A549 (cell line): Measurements from ENCODE around the gene FAM151B. TPM values are rescaled to one million over a fixed set of nuclear protein-coding genes. Genes with fewer than 3 reads are reported as not detected.
"Not testable (repeated sequence)": the region's sequence is repeated elsewhere in the genome, so short reads cannot be mapped to it uniquely, and the experiment has no call there.

Source experiments
- ATAC-seq, 2 experiments: fragments of 200-7000 bp in 1 of 2; fragments of >200 bp in 1 of 2; cut with Nextera tagmentation in 1 of 2; cut with Tn5 transposase in 1 of 2; 3 replicates each; pipeline versions ENCODE4 v1.8.0 to v1.9.1; 2018 to 2020; ENCODE audit warnings: mild to moderate bottlenecking in 1 of 2, moderate library complexity in 1 of 2
- CTCF ChIA-PET: fragments of 300-600 bp; sonication (Branson Sonifier 250); formaldehyde crosslinking; extraction: SDS; loops from one replicate; lab custom pipeline; 2021; ENCODE audit warnings: antibody characterized with exemption, inconsistent platforms; lab: Yijun Ruan, JAX
- POLR2A ChIA-PET: fragments of 350-600 bp; formaldehyde crosslinking; extraction: SDS; loops from one replicate; lab custom pipeline; 2021; ENCODE audit warnings: antibody characterized with exemption, inconsistent platforms; lab: Yijun Ruan, JAX
- DNase-seq, 2 experiments: peaks; one replicate each; pipeline versions ENCODE4 v3.0.0 to v3.0.0-alpha.2; 2011 to 2016; ENCODE audit warnings: low read depth in 1 of 2, low spot score in 1 of 2
- FAIRE-seq: peaks from 2 replicates; lab custom pipeline; 2011; peaks lifted over from hg19 to GRCh38; lab: Jason Lieb, UNC
- H3K27ac ChIP-seq, 2 experiments: fragments of >200 bp; sonication (Bioruptor Twin); formaldehyde crosslinking; 3 replicates each; pipeline ENCODE4 v1.5.1; 2016 to 2017
- H3K4me1 ChIP-seq: fragments of >200 bp; sonication (Bioruptor Twin); formaldehyde crosslinking; 3 replicates; pipeline ENCODE4 v1.6.1; 2016
- H3K4me2 ChIP-seq: fragments of >200 bp; sonication (Bioruptor Twin); formaldehyde crosslinking; 3 replicates; pipeline ENCODE4 v1.6.1; 2016
- H3K4me3 ChIP-seq: fragments of >200 bp; sonication (Bioruptor Twin); formaldehyde crosslinking; 3 replicates; pipeline ENCODE4 v1.5.1; 2016
- H3K9me3 ChIP-seq: fragments of >200 bp; sonication (Bioruptor Twin); formaldehyde crosslinking; 3 replicates; pipeline ENCODE4 v1.6.1; 2016
- CEBPB ChIP-seq, 2 experiments: fragments of >200 bp in 1 of 2; sonication (Bioruptor Twin) in 1 of 2; formaldehyde crosslinking in 1 of 2; IDR thresholded peaks; 2 replicates each; pipeline ENCODE4 v1.6.1; 2012 to 2016
- EHF ChIP-seq: fragments of 250-450 bp; sonication (Bioruptor Pico); IDR thresholded peaks from 2 replicates; pipeline ENCODE4 v1.5.0; 2020; ENCODE audit warnings: mild to moderate bottlenecking
- FOSB ChIP-seq: fragments of 250-450 bp; sonication (Bioruptor Pico); IDR thresholded peaks from 2 replicates; pipeline ENCODE4 v1.5.0; 2020; ENCODE audit warnings: mild to moderate bottlenecking, moderate library complexity
- FOSL2 ChIP-seq, 2 experiments: fragments of 450-650 bp in 1 of 2; fragments of >200 bp in 1 of 2; sonication (Bioruptor Twin) in 1 of 2; formaldehyde crosslinking; IDR thresholded peaks; 2 replicates each; pipeline versions ENCODE4 v1.5.0 to v1.6.1; 2016 to 2020; ENCODE audit warnings: mild to moderate bottlenecking in 1 of 2, moderate library complexity in 1 of 2
- HOXA7 ChIP-seq: fragments of 250-450 bp; sonication (Bioruptor Pico); IDR thresholded peaks from 2 replicates; pipeline ENCODE4 v1.5.0; 2020; ENCODE audit warnings: mild to moderate bottlenecking, moderate library complexity
- HOXB13 ChIP-seq: fragments of 250-450 bp; sonication (Bioruptor Pico); IDR thresholded peaks from 2 replicates; pipeline ENCODE4 v1.5.0; 2020; ENCODE audit warnings: low read depth, mild to moderate bottlenecking, moderate library complexity
- HOXB5 ChIP-seq: fragments of 250-450 bp; sonication (Bioruptor Pico); IDR thresholded peaks from 2 replicates; pipeline ENCODE4 v1.5.0; 2020; ENCODE audit warnings: mild to moderate bottlenecking, moderate library complexity
- JUNB ChIP-seq: fragments of >200 bp; sonication (Bioruptor Twin); formaldehyde crosslinking; IDR thresholded peaks from 2 replicates; pipeline ENCODE4 v1.6.1; 2016
- MYC ChIP-seq: IDR thresholded peaks from 2 replicates; pipeline ENCODE4 v1.6.1; 2012; ENCODE audit warnings: mild to moderate bottlenecking, inconsistent platforms, low read length, improper control_type of control experiment, borderline replicate concordance
- NR3C1 ChIP-seq: fragments of >200 bp; sonication (Bioruptor Twin); formaldehyde crosslinking; IDR thresholded peaks from 3 replicates; pipeline ENCODE4 v1.6.1; 2017
- TP53 ChIP-seq: fragments of 250-450 bp; sonication (Bioruptor Pico); IDR thresholded peaks from 2 replicates; pipeline ENCODE4 v1.5.0; 2021; ENCODE audit warnings: mild to moderate bottlenecking, moderate library complexity
- ZNF302 ChIP-seq: fragments of 250-450 bp; sonication (Bioruptor Pico); IDR thresholded peaks from 2 replicates; pipeline ENCODE4 v1.9.0; 2021; ENCODE audit warnings: inconsistent platforms, mild to moderate bottlenecking, moderate library complexity
- WGBS: methylation state at CpG from one replicate; pipeline ENCODE4 v1.1.6; 2017; ENCODE audit errors: missing lambda C conversion rate; 5-methylcytosine and 5-hydroxymethylcytosine counted together
- polyA plus RNA-seq, 4 experiments: library from polyadenylated mRNA; depleted of rRNA in 3 of 4; stranded (reverse); fragments of >200 nt; fragmentation: RNase III in 1 of 4; extraction: RNeasy Plus Mini Kit Qiagen cat#74134 plus additional on column Dnase treatment in 1 of 4; gene quantifications; 2 replicates in 3 of 4; 3 replicates in 1 of 4; pipeline ENCODE4 v1.2.3, GENCODE V29; 2011 to 2017
- TF ChIP-seq, protein P1 (sequence below): IDR thresholded peaks from 2 replicates; pipeline ENCODE4 v1.6.1; 2012
- TF ChIP-seq, protein P2 (sequence below): fragments of 200-600 bp; sonication (generic); IDR thresholded peaks from 2 replicates; pipeline ENCODE4 v1.6.1; 2016; ENCODE audit warnings: antibody characterized with exemption, mild to moderate bottlenecking, moderate library complexity
- TF ChIP-seq, protein P3 (sequence below): fragments of 250-450 bp; sonication (Bioruptor Pico); IDR thresholded peaks from 2 replicates; pipeline ENCODE4 v1.5.0; 2020; ENCODE audit warnings: low read depth, mild to moderate bottlenecking, moderate library complexity
- TF ChIP-seq, protein P4 (sequence below): fragments of >200 bp; sonication (Bioruptor Twin); formaldehyde crosslinking; IDR thresholded peaks from 3 replicates; pipeline ENCODE4 v1.6.1; 2016
- TF ChIP-seq, protein P5 (sequence below): fragments of 150-350 bp; IDR thresholded peaks from 2 replicates; pipeline ENCODE4 v1.6.1; 2014; ENCODE audit warnings: low read depth, mild to moderate bottlenecking, low read length
- TF ChIP-seq, protein P6 (sequence below): fragments of >200 bp; sonication (Bioruptor Twin); formaldehyde crosslinking; IDR thresholded peaks from 2 replicates; pipeline ENCODE4 v1.6.1; 2016

The FAM151B gene
- polyA plus RNA-seq, 2 of the 4 experiments (the other 2 are of a cell fraction) = 2.2 to 3.2 TPM

DNA sequence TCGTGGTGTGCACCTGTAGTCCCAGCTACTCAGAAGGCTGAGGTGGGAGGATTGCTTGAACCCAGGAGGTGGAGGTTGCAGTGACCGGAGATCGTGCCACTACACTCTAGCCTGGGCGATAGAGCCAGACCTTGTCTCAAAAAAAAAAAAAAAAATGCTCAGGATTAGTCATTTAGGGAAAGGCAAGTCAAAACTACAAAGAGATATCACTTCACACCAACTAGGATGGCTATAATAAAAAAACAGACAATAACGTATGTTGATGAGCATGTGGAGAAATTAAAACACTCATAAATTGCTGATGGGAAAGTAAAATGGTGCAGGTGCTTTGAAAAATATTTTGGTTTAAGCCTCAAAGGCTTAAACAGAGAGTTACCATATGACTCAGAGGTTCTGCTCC lies 88.5 kb downstream of the FAM151B start:
- TF ChIP-seq MYC = no peak
- TF ChIP-seq, protein P1, sequence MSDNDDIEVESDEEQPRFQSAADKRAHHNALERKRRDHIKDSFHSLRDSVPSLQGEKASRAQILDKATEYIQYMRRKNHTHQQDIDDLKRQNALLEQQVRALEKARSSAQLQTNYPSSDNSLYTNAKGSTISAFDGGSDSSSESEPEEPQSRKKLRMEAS = no peak
- TF ChIP-seq, protein P2, sequence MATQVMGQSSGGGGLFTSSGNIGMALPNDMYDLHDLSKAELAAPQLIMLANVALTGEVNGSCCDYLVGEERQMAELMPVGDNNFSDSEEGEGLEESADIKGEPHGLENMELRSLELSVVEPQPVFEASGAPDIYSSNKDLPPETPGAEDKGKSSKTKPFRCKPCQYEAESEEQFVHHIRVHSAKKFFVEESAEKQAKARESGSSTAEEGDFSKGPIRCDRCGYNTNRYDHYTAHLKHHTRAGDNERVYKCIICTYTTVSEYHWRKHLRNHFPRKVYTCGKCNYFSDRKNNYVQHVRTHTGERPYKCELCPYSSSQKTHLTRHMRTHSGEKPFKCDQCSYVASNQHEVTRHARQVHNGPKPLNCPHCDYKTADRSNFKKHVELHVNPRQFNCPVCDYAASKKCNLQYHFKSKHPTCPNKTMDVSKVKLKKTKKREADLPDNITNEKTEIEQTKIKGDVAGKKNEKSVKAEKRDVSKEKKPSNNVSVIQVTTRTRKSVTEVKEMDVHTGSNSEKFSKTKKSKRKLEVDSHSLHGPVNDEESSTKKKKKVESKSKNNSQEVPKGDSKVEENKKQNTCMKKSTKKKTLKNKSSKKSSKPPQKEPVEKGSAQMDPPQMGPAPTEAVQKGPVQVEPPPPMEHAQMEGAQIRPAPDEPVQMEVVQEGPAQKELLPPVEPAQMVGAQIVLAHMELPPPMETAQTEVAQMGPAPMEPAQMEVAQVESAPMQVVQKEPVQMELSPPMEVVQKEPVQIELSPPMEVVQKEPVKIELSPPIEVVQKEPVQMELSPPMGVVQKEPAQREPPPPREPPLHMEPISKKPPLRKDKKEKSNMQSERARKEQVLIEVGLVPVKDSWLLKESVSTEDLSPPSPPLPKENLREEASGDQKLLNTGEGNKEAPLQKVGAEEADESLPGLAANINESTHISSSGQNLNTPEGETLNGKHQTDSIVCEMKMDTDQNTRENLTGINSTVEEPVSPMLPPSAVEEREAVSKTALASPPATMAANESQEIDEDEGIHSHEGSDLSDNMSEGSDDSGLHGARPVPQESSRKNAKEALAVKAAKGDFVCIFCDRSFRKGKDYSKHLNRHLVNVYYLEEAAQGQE = no peak
- TF ChIP-seq CEBPB (IDR thresholded peaks at IDR 0.05) = no peak
- TF ChIP-seq, protein P3, sequence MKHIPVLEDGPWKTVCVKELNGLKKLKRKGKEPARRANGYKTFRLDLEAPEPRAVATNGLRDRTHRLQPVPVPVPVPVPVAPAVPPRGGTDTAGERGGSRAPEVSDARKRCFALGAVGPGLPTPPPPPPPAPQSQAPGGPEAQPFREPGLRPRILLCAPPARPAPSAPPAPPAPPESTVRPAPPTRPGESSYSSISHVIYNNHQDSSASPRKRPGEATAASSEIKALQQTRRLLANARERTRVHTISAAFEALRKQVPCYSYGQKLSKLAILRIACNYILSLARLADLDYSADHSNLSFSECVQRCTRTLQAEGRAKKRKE (CRISPR knock-in tag) = no peak
- TF ChIP-seq HOXB5 (CRISPR knock-in tag) = no peak
- ATAC-seq (no peak), FAIRE-seq (no peak), DNase-seq (no peak)
- no peak overlapping the region for H3K4me3 ChIP-seq
- no peak overlapping the region for H3K27ac ChIP-seq
- H3K4me2 ChIP-seq = no peak overlapping the region
- ChIA-PET CTCF (no interaction called here), POLR2A (no interaction called here)
- no peaks in the 10 kb centered on the region for H3K9me3 ChIP-seq
- no peaks in the 10 kb centered on the region for H3K4me1 ChIP-seq
- 38% methylated on average over 5 of the region's 5 CpGs for WGBS

DNA sequence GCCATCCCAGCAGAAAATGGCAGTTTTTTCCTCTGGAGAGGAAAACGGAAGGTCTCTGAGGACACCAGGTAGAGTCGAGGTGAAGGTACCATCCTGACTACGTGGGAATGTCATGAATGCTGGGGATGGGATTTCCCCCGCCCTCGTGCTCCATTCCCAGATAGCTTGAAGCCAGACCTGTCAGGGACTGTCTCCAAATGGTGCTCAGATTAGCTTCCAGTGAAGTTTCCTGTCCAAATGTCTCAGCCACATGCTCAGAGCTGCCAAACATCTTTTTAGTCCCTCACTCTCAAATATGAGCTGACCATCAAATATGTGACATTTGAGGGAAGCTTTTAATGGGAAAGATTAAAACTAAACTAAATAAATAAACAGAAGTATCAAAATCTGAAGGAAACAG lies 89.8 kb downstream of the FAM151B start:
- Histone ChIP-seq H3K27ac (no peak overlapping the region), H3K4me1 (no peaks in the 10 kb centered on the region), H3K9me3 (no peaks in the 10 kb centered on the region), H3K4me2 (no peak overlapping the region), H3K4me3 (no peak overlapping the region)
- ATAC-seq (peak in 1 of 2 experiments; percentile 22; a peak in 1 of 6 replicates), DNase-seq (no peak), FAIRE-seq (no peak)
- ChIA-PET CTCF (no interaction called here), POLR2A (interaction anchor here (0.7 kb wide), 1 partner anchor 14 kb away, joined by 5 read pairs; no protein-coding TSS in a partner anchor)
- no peak for TF ChIP-seq EHF
- TF ChIP-seq, protein P4, sequence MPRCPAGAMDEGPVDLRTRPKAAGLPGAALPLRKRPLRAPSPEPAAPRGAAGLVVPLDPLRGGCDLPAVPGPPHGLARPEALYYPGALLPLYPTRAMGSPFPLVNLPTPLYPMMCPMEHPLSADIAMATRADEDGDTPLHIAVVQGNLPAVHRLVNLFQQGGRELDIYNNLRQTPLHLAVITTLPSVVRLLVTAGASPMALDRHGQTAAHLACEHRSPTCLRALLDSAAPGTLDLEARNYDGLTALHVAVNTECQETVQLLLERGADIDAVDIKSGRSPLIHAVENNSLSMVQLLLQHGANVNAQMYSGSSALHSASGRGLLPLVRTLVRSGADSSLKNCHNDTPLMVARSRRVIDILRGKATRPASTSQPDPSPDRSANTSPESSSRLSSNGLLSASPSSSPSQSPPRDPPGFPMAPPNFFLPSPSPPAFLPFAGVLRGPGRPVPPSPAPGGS = no peak
- TF ChIP-seq TP53 (CRISPR knock-in tag) = no peak
- no peak for TF ChIP-seq HOXB13 (CRISPR knock-in tag)
- TF ChIP-seq HOXA7 (CRISPR knock-in tag) = no peak
- no peak for TF ChIP-seq NR3C1
- TF ChIP-seq JUNB = no peak
- TF ChIP-seq, protein P5, sequence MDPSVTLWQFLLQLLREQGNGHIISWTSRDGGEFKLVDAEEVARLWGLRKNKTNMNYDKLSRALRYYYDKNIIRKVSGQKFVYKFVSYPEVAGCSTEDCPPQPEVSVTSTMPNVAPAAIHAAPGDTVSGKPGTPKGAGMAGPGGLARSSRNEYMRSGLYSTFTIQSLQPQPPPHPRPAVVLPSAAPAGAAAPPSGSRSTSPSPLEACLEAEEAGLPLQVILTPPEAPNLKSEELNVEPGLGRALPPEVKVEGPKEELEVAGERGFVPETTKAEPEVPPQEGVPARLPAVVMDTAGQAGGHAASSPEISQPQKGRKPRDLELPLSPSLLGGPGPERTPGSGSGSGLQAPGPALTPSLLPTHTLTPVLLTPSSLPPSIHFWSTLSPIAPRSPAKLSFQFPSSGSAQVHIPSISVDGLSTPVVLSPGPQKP = no peak
- TF ChIP-seq ZNF302 = no peak
- 15% methylated on average over 5 of the region's 5 CpGs for WGBS

DNA sequence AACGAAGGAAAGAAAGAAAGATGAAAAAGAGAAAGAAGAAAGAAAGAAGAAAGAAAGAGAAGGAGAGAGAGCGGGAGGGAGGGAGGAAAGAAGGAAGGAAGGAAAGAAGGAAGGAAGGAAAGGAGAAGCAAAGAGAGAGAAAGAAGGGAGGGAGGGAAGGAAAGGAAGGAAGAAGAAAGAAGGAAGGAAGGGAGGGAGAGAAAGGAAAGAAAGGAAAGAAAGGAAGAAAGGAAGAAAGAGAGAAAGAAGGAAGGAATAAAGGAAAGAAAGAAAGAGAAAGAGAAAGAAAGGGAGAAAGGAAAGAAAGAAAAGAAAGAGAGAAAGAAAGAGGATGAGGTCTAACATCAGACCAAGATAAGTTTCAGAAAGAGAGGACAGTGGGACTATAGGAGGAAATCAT lies 91.2 kb downstream of the FAM151B start:
- no peaks in the 10 kb centered on the region for H3K9me3 ChIP-seq
- FAIRE-seq (no peak), DNase-seq (no peak), ATAC-seq (no peak)
- no peaks in the 10 kb centered on the region for H3K4me1 ChIP-seq
- H3K4me3 ChIP-seq = no peak overlapping the region
- no peak overlapping the region for H3K27ac ChIP-seq
- ChIA-PET POLR2A (no interaction called here), CTCF (no interaction called here)
- TF ChIP-seq, protein P6, sequence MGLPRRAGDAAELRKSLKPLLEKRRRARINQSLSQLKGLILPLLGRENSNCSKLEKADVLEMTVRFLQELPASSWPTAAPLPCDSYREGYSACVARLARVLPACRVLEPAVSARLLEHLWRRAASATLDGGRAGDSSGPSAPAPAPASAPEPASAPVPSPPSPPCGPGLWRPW = no peak
- TF ChIP-seq FOSB (CRISPR knock-in tag) = no peak
- TF ChIP-seq FOSL2 (IDR thresholded peaks at IDR 0.05) = no peak
- TF ChIP-seq FOSL2 (CRISPR knock-in tag; IDR thresholded peaks at IDR 0.05) = no peak
- 63% methylated on average over 2 of the region's 2 CpGs for WGBS
- H3K4me2 ChIP-seq = no peak overlapping the region

DNA sequence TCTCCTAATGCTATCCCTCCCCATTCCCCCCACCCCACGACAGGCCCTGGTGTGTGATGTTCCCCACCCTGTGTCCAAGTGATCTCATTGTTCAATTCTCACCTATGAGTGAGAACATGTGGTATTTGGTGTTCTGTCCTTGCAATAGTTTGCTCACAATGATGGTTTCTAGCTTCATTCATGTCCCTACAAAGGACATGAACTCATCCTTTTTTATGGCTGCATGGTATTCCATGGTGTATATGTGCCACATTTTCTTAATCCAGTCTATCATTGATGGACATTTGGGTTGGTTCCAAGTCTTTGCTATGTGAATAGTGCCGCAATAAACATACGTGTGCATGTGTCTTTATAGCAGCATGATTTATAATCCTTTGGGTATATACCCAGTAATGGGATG lies 92.4 kb downstream of the FAM151B start:
- H3K4me3 ChIP-seq, POLR2A ChIA-PET, DNase-seq, H3K4me2 ChIP-seq, H3K27ac ChIP-seq, FAIRE-seq, H3K9me3 ChIP-seq, H3K4me1 ChIP-seq, CTCF ChIA-PET, ATAC-seq: not testable (repeated sequence)
- 36% methylated on average over 2 of the region's 3 CpGs for WGBS
